ENCODE data around the gene CAMK1G.

Gene CAMK1G

DNA sequence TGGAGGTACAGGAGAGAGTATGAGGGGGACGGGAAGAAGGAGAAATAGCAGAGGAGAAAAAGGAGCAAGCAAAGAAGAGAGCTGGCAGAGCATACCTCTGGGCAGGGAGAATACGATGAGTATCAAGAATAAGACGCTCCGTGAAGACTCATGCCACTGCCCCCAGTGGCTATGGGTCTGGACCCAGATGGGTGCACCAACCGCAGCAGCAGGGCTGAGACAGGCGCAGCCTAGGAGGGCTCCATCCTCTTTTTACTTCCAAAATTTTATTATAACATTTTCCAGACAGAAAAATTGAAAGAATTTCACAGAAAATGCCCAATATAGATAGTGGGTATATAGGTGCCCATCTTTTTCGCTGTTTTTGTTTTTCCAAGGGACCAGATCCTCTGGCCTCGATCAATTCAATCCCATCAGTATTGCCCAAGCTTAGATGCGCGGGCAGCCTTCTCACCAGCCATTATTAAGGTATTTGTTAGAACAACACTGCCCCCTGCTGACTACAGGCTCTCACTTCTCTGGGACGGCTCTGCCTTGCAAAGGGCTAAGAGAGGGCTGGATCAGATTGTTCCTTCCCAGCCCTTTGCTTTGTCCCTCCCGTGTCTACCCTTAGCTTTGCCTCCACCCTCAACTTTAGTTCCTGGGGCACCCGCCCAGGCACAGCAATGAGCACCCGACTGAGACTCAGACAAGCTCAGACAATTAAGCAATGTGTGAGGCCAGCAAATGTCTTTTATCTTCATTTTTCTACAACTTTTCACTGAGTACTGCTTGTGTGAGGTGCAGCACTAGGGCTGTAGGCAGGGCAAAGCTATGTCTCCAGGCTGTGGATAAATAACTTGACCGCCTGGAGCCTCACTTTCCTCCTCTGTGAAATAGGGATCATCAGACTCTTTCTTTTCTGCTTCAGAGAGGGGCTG lies 17.5 kb upstream of the CAMK1G start:
- DNase-seq (ENCODE audit: low read depth in 2 of 2), result peak; percentile 45 to 56

DNA sequence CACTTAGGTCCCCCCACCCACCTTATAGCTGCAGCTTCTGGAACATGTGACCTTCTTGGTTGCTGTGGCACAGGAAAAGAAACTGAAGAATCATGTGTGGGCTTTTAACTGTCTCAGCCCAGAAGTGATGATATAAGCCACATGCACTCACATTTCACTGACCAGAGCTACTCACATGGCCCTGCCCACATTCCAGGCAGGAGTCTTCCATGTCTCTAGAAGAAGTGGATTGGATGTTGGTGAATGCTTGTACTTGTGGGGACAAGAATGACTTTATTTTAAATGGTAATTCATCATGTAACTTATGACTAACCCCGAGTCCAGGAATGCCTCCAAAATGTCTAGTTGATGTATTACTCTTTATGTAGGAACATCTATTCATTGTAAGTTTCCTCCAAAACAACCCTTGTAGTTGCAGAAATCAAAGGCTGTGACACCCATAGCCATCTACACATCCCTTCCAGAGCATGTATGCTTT lies 15.8 kb upstream of the CAMK1G start:
- DNase-seq (ENCODE audit: low read depth in 2 of 2), result no peak

DNA sequence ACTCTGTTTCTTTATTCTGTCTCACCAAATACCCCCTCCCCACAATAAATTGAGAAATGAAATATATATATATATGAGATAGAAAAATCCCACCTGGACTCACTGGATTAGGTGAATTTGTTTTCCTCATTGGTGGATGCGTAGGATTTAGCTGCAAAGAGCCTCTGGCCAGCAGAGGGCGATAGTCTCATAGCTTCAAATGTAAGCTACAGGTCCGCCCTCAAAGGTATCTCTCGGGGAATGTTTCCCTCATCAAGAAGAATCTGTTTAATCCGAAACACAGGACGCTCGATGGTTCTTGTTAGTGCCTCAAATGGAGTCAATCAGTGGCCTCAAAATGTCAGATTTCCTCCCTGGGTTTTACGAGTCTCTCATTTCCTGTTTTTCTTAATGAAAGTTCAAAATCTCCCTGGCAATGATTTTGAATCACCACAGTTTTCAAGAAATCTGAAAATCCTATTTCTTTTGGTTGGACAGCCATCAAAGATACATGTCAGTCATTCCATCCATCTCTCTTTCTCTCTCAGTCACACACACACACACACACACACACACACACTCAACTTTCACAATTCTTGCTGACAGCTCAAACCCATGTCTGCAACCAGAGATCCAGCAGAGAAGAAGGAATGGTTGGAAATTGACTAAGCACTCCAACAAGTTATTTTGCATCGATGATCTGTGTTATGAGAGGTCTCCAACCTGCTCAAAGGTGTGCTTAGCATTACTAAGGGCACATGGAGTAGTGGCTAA lies 13.9 kb upstream of the CAMK1G start:
- DNase-seq (ENCODE audit: low read depth in 2 of 2), result peak; percentile 44 to 45

DNA sequence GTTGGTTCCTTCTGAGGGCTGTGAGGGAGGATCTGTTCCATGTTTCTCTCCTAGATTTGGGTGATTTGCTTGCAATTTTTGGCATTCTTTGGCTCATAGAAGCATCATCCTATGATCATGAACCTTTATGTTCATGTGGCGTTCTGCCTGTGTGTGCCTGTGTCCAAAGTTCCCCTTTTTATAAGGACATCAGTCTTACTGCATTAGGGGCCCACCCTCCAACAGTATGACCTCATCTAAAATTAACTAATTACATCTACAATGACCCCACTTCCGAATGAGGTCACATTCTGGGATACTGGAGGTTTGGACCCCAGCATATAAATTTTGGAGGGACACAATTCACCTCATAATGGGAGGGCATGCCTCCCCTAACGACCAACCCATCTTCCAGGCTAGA lies 12.8 kb upstream of the CAMK1G start:
- no peak for DNase-seq (ENCODE audit: low read depth in 2 of 2)

DNA sequence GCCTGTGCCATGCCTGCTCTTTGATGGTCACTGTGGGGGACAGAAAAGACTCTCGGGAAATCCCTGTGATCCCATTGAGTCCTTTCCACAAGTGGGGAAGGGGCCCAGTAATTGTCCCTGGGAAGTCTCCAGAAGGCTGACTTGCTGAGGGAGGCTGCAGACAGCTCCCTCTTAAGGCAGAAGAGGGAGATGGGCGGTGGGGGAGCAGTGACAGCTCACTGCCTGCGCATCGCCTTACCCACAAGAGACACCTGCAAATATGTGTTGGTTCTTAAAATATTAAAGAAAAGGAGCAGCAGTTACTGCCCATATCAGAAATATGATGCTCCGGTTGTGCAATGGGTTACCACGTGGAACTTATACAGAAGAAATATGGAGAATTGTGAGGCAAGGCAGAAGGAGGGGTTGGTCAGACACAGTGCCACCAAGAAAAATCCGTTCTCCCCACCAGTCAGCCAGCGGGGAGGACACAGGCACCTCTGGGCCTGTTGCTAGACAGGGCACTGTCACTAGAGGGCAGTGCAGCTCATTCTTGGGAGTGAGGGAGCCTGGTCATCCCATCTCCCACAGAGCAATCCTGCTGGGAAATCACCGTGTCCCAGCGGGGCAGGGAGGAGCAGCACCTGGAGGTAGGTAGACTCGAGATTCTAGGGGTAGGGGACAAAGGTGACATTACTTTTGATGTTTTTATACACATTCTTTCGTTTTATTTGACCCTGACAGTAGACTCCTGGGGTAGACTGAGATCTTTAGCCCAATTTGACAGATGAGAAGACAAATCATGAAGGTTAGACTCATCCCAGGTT lies 6.9 kb upstream of the CAMK1G start:
- DNase-seq (ENCODE audit: low read depth in 2 of 2), result peak; percentile 30 to 41

DNA sequence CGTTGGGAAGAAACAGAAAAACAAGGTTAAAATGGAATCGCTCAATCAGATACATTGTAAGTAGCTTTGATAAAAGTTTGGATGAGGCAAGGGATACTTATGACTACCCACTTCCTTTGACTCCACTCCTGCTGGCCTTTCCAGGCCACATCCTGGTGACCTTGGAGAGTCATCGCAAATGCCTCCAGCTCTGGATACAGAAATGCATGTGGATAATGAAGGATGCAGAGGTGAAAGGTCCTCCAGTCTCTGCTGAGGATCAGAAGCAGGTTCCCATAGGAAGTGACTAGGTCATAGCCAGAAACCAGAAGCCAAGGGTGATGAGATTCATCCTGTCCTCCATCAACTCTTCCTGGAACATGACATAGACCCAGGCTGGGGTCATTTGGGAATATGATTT lies 6.2 kb upstream of the CAMK1G start:
- DNase-seq (ENCODE audit: low read depth in 2 of 2), result no peak

DNA sequence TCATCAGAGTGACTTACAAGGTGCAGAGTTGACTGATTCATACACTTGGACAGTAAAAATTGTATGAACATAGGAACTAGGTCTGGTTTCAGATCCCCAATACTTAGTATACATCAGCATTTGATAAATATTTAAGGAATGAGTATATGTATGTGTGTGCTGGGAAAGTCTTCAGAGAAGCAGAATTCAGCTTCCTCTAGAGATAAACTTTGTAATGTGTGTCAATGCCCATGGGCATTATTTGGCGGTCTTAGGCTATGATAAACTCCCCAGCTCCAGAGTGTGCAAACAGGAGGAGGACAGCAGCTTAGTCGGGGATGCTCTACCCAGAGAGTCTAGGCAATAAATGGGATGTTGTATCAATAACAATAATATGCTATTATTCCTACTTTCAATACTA lies 2.9 kb upstream of the CAMK1G start:
- no peak for DNase-seq (ENCODE audit: low read depth in 2 of 2)

DNA sequence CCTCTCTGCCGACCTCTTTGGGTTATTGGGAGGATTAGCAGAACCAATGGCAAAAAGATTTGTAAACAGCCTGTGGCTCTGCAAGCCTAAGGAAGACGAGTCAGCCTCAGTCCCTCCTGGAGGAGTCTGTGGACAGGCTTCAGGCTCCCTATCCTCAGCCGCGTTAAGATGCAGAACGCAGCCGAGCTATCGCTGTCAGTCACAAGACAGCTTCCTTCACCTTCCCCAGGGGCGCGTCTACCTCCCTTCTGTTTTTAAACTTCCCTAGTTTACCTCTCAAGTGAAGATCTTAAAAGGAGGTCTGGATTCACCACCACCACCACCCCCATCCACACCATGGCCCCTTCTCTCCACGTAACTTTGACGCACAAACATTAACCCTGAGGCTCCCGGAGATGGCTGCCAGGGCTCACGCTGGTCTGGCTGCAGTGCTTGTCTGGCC lies 738 bp downstream of the CAMK1G start:
- DNase-seq (ENCODE audit: low read depth in 2 of 2), result no peak

DNA sequence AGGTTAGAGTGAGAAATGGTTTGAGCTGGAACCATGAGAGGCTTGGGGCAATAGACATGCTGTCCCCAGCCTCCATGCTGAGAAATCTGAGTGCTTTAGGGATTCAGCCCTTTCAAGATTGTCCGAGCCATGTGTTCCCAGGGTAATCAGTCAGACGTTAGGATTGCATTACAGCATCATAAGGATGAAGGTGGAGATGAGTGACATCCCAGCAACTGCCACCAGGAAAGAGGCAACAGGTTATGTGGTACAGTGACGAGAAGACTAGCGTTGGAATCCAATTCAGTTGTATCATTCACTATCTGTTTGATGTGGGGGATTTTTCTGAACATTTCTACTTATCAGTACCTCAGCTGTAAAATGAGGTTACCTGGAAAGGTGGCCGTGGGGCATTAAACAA lies 1.7 kb downstream of the CAMK1G start:
- no peak for DNase-seq (ENCODE audit: low read depth in 2 of 2)

DNA sequence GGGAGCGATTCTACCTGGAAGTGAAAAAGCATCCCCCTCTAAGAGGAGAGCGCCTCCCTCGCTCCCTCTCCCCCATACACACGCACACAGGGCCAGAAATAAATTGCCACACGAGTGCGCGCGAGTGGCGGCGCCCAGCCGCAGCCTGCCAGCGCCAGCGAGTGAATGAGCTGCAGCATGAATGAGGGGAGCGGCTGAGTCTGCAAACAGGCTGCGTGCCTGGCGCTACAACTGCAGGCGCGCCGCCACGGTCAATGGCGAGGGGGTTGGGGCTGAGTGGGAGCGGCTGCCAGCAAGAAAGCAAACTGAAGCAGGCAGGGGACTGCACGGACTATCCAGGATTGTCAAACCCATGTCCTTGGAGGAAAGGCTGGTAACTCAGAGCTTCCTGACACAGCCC lies 2.2 kb downstream of the CAMK1G start:
- no peak for DNase-seq (ENCODE audit: low read depth in 2 of 2)

DNA sequence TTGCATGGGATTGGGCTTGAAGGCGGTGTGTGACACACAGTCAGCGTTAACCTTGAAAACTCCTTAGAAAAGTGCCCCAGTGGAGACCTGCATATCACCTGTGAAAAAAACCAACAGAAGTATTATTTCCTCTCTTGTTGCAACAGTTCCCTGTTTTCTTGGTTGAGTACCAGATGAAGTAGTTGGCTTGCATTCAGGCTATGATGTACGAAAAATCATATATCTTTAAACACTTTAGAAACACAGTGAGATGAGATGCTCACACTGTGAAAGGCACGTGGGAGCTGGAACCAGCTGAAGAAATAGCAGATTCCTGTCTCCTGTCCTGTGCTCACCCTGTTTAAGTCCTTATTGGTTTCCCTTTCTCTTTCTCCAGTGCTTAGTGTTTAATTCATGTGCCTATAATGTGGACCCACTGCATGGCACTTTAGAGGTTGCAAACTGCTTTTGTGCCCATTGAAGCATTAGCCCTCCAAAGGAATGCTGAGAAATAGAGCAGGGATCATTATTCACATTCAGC lies 2.8 kb downstream of the CAMK1G start:
- DNase-seq (ENCODE audit: low read depth in 2 of 2), result no peak

DNA sequence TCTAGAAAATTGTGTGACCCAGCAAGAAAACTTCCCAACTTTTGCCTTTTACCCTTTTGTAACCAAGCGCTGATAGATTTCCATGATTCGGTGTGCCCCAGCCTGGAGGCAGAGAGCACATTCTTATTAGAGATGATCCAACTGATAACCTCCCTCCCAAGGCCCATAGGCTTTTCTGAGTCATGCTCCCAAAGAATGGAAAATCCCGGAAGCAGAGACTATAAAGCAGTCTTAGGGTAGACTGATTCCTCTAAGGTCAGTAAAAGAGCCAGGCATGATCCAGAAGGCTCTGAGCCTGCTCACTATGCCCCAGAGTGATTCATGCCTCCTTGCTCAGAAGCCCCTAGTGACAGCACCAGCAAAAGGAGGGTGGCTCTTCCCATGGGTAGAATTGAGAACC lies 4.3 kb downstream of the CAMK1G start:
- no peak for DNase-seq (ENCODE audit: low read depth in 2 of 2)

DNA sequence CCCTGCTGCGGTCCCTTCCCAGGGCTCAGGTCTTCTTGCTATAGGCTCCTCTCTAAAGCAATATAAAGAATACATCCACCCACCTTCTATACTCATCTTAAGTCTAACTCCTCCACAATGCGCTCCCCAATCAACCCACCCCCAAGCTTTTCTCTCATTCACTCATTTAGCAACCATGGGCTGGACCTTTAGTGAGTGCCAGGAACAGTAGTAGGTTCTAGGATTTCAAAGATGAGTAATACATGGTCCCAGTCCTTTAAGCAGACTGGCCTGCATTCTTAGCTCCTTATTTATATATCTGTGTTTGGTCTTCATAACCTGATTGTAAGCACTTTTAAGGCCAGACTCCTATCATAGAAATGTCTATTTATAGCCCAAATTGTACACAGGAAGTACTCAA lies 5.9 kb downstream of the CAMK1G start:
- DNase-seq (ENCODE audit: low read depth in 2 of 2), result no peak

DNA sequence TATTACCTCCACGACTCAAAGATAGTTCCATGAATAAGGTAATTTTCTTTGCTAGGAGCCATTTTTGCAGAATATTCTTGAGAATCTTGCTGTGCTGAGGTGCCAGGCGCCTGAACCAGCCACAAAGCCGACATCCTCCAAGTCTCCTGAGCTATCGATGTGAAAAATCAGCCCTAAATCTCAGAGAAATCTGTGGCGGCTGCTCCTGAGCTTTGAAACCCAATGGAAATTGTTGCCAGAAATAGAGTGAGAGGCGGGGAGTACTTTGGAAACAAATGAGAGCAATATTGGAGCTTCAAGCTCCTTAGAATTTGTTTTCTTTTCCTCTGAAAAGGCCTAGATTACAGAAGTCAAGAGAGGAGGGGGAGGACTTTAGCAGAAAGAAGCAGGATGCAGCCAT lies 6.3 kb downstream of the CAMK1G start:
- DNase-seq (ENCODE audit: low read depth in 2 of 2), result no peak

DNA sequence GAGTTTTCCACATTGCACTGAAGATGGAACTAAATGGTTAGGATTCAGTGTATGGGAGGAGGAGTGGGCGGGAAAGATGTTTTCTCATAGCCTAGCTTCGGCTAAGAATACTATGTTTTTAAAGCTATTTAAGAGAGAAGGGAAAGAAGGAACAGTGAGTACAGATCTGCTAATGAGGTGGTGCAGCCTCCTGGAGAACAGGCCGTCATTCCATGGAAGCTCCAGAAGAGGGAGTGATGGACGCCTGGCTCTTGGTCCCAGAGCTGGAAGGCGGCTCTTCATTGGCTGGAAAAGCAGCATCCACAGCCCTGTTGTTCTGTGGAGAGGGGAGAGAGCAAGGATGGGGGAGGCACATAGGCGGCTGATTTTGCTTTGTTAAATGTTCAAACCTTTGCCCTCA lies 6.9 kb downstream of the CAMK1G start:
- no peak for DNase-seq (ENCODE audit: low read depth in 2 of 2)

DNA sequence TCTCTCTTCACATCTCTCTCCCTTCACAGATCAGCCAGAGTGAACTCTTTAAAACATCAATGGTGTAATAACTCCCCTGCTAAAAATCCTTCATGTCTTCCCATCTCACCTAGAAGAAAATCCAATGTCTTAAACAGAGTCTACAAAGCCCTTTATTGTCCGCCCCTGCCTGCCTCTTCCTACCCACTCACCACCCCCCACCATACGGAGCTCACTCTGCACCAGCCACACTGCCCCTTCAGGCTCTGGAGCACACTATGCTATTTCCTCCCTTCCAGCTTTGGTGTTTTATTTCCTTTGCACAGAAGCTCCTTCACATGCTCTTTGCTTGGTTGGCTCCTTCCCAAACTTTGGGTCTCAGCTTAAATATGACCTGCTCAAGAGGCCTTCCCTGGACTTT lies 10.2 kb downstream of the CAMK1G start:
- no peak for DNase-seq (ENCODE audit: low read depth in 2 of 2)

DNA sequence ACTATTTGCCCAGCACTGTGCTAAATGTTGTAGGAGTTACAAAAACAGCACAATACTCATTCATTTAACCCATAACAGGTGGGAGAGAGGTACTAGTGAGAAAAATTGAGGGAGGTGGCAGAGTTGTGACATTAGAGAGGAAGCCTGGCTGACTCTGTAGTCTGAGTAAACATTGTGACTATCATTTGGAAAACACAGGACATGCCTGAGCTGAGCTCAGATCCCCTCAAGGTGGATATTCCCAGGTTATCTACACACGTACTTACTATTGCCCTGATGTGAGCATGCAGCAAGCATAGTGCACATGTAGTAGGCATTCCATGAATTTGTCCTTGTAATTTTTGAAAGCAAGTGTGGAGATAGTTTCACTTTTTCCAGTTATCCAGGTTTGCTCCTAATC lies 10.9 kb downstream of the CAMK1G start:
- DNase-seq (ENCODE audit: low read depth in 2 of 2), result no peak

DNA sequence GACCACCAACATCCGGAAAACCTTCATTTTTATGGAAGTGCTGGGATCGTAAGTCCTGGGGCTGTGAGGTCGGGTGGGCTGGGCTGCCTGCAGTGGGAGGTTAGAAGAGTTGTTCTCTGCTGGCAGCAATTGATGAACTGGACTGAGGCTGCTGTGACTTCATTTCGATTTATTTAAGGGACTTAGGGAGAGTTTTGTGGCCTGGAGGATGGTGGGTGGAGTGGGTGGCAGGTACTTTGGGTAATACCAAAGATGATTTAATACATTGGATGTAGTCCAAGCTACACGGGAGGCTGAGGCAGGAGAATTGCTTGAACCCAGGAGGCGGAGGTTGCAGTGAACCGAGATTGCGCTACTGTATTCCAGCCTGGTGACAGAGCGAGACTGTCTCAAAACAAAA lies 11.5 kb downstream of the CAMK1G start:
- no peak for DNase-seq (ENCODE audit: low read depth in 2 of 2)

DNA sequence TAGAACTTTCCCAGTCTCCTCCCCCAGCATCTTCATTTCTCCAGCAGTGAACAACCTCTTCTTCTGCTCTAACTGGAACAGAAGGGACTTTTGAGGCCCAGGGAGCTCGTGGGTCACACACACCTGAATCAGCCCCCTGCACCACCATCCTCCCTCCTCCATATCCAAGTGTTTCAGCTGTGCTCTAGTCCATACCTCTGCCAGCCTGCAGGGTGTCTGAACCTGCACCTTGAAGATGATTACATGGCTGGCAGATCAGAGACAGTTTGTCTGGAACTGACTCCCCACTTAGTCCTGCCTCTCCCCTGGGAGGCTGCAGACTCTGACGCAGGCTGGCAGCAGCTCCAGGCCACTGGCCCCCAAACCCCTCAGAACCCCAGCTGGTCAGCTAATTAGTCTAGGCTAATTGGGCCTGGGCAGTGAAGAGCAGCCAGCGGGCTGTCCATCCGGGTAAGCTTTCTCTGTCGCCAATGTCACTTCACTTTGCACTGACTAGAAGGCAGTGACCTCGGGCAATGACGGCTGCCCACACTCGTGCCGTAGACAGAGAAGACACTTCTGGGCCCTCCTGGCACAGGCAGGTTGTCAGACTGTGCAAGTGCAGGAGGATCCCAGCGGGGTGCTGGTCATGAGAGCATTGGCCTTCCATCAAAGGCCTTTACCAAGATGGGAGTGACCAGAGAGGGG lies 12.2 kb downstream of the CAMK1G start:
- no peak for DNase-seq (ENCODE audit: low read depth in 2 of 2)

DNA sequence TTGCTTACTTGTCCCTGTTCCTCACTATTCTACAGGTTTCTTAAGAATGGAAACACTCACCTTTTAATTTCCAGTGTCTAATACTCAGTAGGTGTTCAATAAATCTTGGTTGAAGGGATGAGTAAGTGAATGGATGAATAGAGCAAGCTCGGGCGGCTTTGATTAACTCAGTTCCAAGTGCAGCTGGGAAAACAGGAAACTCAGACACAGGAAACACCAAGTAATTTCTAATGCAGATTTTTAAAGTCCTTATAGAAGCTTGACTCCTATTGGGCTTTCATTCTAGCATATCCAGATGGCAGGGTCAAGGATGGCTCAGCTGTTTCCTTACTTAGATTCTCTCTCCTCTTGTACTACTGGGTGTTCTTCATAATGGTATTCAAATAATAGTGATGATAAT lies 14.0 kb downstream of the CAMK1G start:
- DNase-seq (ENCODE audit: low read depth in 2 of 2), result no peak

DNA sequence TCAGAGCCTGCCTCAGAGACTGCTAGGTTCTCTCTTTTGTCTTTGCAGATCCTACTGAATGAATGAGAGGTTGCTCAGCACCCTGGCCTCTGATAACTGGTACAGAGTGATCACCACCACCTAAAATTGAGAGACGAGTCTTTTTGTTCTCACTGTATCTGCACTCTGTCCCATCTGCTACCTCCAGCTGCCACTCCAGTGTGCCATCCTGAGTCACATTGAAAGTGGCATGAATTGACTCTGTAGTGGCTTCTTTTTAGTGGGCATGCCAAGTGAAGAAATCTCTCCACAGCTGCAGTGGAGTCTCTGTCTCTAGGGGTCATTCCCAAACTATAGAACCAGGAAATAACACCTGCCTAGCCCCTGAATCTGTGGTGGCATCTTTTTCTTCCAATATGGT lies 14.7 kb downstream of the CAMK1G start:
- DNase-seq (ENCODE audit: low read depth in 2 of 2), result no peak
